Hippocampal formation (tissue), 2 donors: Measurements from ENCODE around the gene MTMR10.

Experiments used
- DNase-seq, 2 donors: peaks; one replicate each; lab custom pipeline; 2025; lab: John Stamatoyannopoulos, UW

MTMR10 gene

GRCh38 chr15:30956216-30957124, 35.0 kb downstream of the MTMR10 start:
- no peak for DNase-seq

DNA sequence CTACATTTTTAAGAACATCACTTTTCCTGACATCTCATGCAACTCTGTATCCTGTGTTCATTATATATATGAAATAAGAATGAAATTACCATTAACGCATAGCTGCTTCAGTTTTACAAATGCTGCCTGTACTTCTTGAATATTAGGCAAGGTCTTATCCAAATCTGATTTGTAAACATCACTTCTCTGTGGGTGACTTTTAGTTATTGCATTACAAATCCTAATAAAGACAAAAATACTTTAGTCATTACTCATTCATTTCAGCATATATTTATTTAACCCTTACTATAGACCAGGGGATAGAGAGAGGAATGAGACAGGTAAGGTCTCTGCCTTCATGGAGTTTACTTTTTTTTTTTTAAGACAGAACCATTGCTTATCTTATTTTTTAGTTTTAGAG, 36.8 kb downstream of the MTMR10 start:
- no peak for DNase-seq

- DNase-seq, result no peak
Observed at GRCh38 chr15:30953731-30954378, 37.6 kb downstream of the MTMR10 start.

DNA sequence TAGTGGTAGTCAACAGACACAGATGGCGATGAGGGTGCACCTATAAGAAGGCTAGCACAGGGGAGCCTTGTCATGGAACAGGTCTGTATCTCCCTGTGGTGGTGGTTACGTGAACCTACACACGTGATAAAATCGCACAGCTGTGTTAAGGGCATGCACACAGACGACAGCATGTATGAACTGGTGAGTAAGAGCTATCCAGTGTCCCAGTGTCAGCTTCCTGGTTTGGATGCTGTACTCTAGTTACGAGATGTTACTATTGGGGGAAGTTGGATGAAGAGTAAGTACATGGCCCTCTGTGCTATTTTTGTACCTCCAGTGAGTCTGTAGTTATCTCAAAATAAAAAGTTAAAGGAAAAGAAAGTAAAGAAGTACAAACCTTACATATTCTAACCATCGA, 38.2 kb downstream of the MTMR10 start:
- DNase-seq, result no peak

DNA sequence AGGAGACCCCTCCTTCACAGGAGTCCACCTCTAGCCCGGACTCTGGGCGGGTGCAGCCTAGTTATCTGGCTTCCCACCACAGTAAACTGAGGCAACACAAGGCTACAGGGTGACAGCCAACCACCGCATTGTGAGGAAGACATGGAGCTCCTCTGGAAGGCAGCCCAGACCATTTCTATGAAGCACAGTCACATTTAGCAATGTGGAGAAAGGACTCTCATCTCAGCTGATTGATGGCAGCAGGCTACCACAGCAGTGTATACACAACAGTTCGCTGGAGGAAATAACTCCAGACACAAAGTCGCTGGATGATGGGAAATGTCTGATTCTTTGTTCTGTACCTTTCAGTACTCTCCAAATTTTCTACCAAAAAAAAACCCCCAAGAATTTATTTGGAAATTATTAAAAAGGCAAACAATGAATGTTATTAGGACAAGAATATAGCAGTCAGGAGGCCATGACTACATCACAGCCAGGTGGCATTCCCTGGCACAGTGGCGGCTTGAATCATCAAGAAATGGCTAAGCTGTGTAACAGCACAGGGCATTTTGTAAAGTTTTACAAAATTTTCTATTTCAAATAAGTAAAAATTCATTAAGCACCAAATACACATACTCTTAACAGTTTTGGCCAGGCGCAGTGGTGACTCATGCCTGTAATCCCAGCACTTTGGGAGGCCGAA, 47.6 kb downstream of the MTMR10 start:
- DNase-seq, result no peak

- DNase-seq, result no peak
Observed at GRCh38 chr15:30941520-30941919, 49.9 kb downstream of the MTMR10 start.

GRCh38 chr15:30940359-30940758, 51.1 kb downstream of the MTMR10 start:
- no peak for DNase-seq

DNA sequence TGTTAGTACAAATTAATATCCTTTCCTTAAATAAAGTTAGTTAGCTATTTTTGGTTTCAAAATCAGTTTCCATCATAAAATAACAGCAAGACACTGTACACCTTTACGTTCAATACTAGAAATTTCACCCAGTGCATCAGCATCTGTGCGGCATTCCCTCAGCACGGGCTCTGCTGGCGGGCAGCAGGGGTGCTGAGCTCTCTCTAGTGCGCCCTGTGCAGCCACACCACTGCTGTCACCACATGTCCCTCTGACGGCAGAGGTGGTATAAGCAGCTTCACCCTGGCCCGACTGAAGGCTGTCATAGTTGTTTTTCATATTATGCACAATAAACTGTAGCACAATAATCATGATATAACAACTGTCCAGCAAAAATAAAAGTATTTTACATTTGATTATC, 52.3 kb downstream of the MTMR10 start:
- no peak for DNase-seq

- no peak for DNase-seq
Observed at GRCh38 chr15:30933293-30933692, 58.1 kb downstream of the MTMR10 start.

DNA sequence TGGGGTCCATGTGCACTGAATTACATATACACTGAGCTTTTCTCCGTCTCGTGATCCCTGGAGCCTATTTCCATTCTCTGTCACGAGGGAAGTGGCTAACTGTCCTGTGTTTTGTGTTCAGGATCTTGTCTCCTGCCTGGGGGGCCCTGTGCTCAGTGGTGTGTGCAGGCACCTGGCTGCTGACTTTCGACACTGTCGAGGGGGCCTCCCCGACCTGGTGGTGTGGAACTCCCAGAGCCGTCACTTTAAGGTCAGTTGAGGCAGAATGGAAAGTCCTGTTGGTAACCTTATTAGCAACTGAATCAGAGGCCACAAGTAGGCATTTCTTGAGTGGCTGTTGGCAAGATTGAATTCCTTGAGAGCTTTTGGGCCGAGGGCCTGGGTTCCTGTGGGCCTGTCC, 61.0 kb downstream of the MTMR10 start:
- no peak for DNase-seq

DNA sequence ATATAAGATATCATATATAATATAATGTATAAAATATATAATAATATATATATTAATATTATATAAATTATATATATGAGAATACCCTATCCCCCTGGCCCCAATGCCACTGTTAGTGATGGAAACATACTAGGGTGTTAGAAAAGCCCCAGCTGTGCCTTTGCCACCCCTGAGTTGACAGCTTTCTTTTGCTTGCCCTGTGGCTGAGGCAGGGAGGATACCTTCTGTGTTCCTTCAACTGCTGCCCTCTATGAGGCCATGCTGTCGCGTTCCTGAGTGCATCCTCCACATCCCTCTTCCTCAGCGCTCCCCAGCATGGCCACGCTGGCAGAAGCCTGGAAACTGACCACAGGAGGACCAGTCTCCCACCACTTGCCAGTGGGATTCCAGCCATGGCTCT, 61.4 kb downstream of the MTMR10 start:
- no peak for DNase-seq

- no peak for DNase-seq
Observed at GRCh38 chr15:30929064-30929669, 62.3 kb downstream of the MTMR10 start.

DNA sequence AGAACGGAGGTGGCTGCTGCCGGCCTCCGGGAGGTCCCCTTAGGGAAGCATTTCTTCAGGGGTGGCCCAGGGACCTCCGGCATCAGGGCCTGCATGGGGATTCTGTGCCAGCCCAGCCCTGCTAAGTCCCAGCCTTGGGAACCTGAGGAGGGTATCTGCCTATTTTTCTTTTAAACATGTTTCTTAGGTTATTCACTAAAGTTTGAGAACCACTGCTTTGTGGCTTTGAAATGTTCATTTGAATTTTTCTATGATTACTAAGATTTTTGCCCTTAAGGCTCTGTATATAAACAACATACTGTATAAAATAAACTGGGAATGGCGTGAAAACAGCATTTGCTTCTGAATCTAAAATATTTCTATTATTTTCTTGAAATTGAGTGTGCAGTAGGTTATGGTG, 63.4 kb downstream of the MTMR10 start:
- no peak for DNase-seq

GRCh38 chr15:30927148-30927761, 64.2 kb downstream of the MTMR10 start:
- DNase-seq, result no peak

DNA sequence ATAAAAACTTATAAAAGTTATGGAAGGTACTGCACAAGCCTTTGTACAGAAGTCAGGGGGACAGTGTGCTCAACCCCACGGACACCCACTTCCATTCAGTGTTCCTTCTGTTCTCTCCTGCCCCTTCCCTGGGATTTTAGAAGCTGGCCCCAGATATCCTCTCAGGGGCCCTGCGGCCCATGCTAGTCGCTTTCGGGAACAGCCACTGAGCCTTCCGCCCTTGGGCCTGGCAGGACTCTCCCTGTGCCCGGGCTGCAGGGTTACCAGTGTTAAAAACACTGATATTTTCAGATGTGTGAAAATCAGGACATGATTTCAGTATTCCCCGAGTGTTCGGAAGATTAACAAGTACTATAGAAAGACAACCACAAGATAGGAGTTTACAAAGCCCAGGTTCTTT, 65.3 kb downstream of the MTMR10 start:
- no peak for DNase-seq

DNA sequence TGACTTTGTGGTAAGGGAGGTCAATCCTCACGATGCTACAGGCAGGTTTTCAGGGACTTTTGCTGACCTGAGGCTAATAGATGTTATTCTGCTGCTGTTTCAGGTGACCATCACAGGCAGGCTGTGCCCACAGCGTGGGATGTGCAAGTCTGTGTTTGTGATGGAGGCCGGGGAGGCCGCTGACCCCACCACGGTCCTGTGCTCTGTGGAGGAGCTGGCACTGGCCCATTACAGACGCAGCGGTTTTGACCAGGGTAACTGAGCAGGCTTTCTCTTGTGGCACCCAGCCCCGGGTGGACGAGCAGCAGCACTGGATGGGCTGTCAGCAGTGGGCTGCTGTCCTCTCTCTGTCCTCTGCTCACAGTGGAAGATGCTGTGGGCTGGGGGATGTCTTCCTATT, 65.7 kb downstream of the MTMR10 start:
- no peak for DNase-seq

GRCh38 chr15:30924353-30924752, 67.1 kb downstream of the MTMR10 start:
- DNase-seq, result no peak

GRCh38 chr15:30923429-30923828, 68.0 kb downstream of the MTMR10 start:
- DNase-seq, result peak; percentile 80 to 82

GRCh38 chr15:30922480-30923311, 68.7 kb downstream of the MTMR10 start:
- DNase-seq, result peak; percentile 85 to 90

GRCh38 chr15:30921781-30922479, 69.5 kb downstream of the MTMR10 start:
- peak; percentile 68 to 79 for DNase-seq
